ENCODE measurements around the gene CDH4. TPM values are rescaled to one million over a fixed set of nuclear protein-coding genes. Genes with fewer than 3 reads are reported as not detected.

Gene CDH4
- total and polyA plus RNA-seq, 2 donors (not counting 1 experiment from before 2014, with no cell fraction given): not detected

DNA sequence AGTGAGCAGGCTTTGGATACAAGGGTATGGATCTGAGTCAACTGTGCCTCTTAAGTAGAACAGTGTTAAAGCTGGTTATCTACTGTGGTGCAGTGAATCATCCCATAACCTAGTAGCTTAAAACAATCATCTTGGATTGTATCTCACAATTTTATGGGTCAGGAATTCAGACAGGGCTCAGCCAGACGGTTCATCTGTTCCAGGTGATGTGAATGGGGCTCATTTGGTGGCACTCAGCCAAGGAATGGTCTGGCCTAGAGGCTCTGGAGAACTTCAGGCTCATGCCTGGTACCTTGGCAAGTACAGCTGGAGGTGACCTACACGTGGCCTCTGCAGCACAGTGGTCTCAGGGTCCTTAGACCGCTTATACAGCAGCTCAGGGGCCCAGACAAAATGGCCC is 11.2 kb upstream of the CDH4 start:
- Mint-ChIP-seq H3K4me3 (no peak overlapping the region), H3K4me1 (no peaks in the 10 kb centered on the region), H3K9me3 (ENCODE audit: insufficient read depth) (no peaks in the 10 kb centered on the region), H3K27ac (no peak overlapping the region), H3K27me3 (no peaks in the 10 kb centered on the region)
- WGBS (ENCODE audit: insufficient coverage): 64% methylated on average over 3 of the region's 3 CpGs
- POLR2A ChIA-PET: no interaction called here
- no peaks in the 10 kb centered on the region for H3K36me3 ChIP-seq (replicated peaks in 1 of 2; ENCODE audit: control extremely low read depth in 1 of 2, control insufficient read depth in 1 of 2, extremely low read depth in 1 of 2, insufficient read depth in 2 of 2, low read length in 1 of 2)
- CTCF ChIA-PET: interaction anchor here (1.6 kb wide), 1 partner anchor 8 kb away, joined by 4 read pairs; no protein-coding TSS in a partner anchor
- no peaks in the 10 kb centered on the region for H3K27me3 ChIP-seq (replicated peaks in 1 of 4; ENCODE audit: control extremely low read depth in 1 of 4, control insufficient read depth in 3 of 4, insufficient read depth in 4 of 4, low read length in 3 of 4)
- no peaks in the 10 kb centered on the region for H3K4me1 ChIP-seq (ENCODE audit: control insufficient read depth in 2 of 2, insufficient read depth in 2 of 2, low read length in 2 of 2)
- no peak overlapping the region for H2AFZ ChIP-seq (ENCODE audit: insufficient read depth, low read depth, low read length, poor library complexity, severe bottlenecking)
- H3K27ac ChIP-seq (ENCODE audit: low read length in 2 of 2): no peak overlapping the region
- ATAC-seq (ENCODE audit: low read depth): no peak
- H3K9ac ChIP-seq (ENCODE audit: low read length): no peak overlapping the region
- intact Hi-C loops (cut with micrococcal nuclease): no loop called here
- H3K79me2 ChIP-seq (ENCODE audit: control insufficient read depth, insufficient read depth, low read length): no peaks in the 10 kb centered on the region
- no peaks in the 10 kb centered on the region for H4K20me1 ChIP-seq (ENCODE audit: control insufficient read depth, insufficient read depth, low read length, poor library complexity, severe bottlenecking)
- H3K4me3 ChIP-seq (ENCODE audit: control extremely low read depth in 1 of 5, extremely low read depth in 1 of 5, insufficient read depth in 1 of 5, low read depth in 2 of 5, low read length in 4 of 5): no peak overlapping the region
- TF ChIP-seq, protein P1, sequence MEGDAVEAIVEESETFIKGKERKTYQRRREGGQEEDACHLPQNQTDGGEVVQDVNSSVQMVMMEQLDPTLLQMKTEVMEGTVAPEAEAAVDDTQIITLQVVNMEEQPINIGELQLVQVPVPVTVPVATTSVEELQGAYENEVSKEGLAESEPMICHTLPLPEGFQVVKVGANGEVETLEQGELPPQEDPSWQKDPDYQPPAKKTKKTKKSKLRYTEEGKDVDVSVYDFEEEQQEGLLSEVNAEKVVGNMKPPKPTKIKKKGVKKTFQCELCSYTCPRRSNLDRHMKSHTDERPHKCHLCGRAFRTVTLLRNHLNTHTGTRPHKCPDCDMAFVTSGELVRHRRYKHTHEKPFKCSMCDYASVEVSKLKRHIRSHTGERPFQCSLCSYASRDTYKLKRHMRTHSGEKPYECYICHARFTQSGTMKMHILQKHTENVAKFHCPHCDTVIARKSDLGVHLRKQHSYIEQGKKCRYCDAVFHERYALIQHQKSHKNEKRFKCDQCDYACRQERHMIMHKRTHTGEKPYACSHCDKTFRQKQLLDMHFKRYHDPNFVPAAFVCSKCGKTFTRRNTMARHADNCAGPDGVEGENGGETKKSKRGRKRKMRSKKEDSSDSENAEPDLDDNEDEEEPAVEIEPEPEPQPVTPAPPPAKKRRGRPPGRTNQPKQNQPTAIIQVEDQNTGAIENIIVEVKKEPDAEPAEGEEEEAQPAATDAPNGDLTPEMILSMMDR (IDR thresholded peaks at IDR 0.05): no peak
- TF ChIP-seq EZH2 (IDR thresholded peaks at IDR 0.05; ENCODE audit: borderline replicate concordance, insufficient read depth, low read depth, low read length, poor library complexity, severe bottlenecking): no peak
- no peak for DNase-seq
- peaks cover 0 to 17% (median 0%) of the 10 kb centered on the region in 3 donors for H3K9me3 ChIP-seq (ENCODE audit: control extremely low read depth in 1 of 3, control insufficient read depth in 2 of 3, insufficient read depth in 1 of 3, low read length in 2 of 3)
- no peak overlapping the region for H3K4me2 ChIP-seq (replicated peaks; ENCODE audit: low read depth, low read length, poor library complexity, severe bottlenecking)

DNA sequence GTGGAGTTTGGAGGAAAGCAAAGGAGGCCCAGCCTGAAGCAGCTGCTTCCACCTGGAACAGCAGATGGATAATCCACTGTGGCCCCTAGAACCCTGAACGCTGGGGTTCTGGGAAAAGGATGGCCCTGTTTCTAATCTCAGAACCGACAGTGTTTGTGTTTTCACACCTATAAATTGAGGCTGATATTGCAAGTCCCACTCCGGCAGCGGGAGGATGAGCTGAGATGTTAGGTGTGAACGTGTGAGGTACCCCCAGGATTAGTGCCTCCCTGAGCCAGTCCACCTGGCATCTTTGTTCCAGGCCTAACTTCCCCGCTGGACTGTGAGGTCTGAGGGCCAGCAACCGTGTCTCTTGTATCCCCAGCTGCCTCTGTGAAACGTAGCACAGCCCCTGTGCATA is 7.8 kb upstream of the CDH4 start:
- Histone ChIP-seq H3K27ac (ENCODE audit: low read length in 2 of 2) (no peak overlapping the region), H3K4me1 (ENCODE audit: control insufficient read depth in 2 of 2, insufficient read depth in 2 of 2, low read length in 2 of 2) (no peaks in the 10 kb centered on the region), H3K9me3 (ENCODE audit: control extremely low read depth in 1 of 3, control insufficient read depth in 2 of 3, insufficient read depth in 1 of 3, low read length in 2 of 3) (peaks cover 0 to 20% (median 0%) of the 10 kb centered on the region in 3 donors), H3K27me3 (replicated peaks in 1 of 4; ENCODE audit: control extremely low read depth in 1 of 4, control insufficient read depth in 3 of 4, insufficient read depth in 4 of 4, low read length in 3 of 4) (no peaks in the 10 kb centered on the region), H3K36me3 (replicated peaks in 1 of 2; ENCODE audit: control extremely low read depth in 1 of 2, control insufficient read depth in 1 of 2, extremely low read depth in 1 of 2, insufficient read depth in 2 of 2, low read length in 1 of 2) (no peaks in the 10 kb centered on the region), H3K4me3 (ENCODE audit: control extremely low read depth in 1 of 5, extremely low read depth in 1 of 5, insufficient read depth in 1 of 5, low read depth in 2 of 5, low read length in 4 of 5) (no peak overlapping the region), H3K79me2 (ENCODE audit: control insufficient read depth, insufficient read depth, low read length) (no peaks in the 10 kb centered on the region), H2AFZ (ENCODE audit: insufficient read depth, low read depth, low read length, poor library complexity, severe bottlenecking) (no peak overlapping the region), H4K20me1 (ENCODE audit: control insufficient read depth, insufficient read depth, low read length, poor library complexity, severe bottlenecking) (no peaks in the 10 kb centered on the region), H3K9ac (ENCODE audit: low read length) (no peak overlapping the region), H3K4me2 (replicated peaks; ENCODE audit: low read depth, low read length, poor library complexity, severe bottlenecking) (no peak overlapping the region)
- Mint-ChIP-seq H3K9me3 (ENCODE audit: insufficient read depth) (no peaks in the 10 kb centered on the region), H3K27ac (no peak overlapping the region), H3K4me1 (no peaks in the 10 kb centered on the region), H3K27me3 (peaks cover 9% of the 10 kb centered on the region), H3K4me3 (no peak overlapping the region)
- ChIA-PET POLR2A (no interaction called here), CTCF (no interaction called here)
- WGBS (ENCODE audit: insufficient coverage): 74% methylated on average over 7 of the region's 8 CpGs
- intact Hi-C loops (cut with micrococcal nuclease): no loop called here
- no peak for TF ChIP-seq EZH2 (IDR thresholded peaks at IDR 0.05; ENCODE audit: borderline replicate concordance, insufficient read depth, low read depth, low read length, poor library complexity, severe bottlenecking)
- TF ChIP-seq, protein P1 (IDR thresholded peaks at IDR 0.05): no peak
- ATAC-seq (ENCODE audit: low read depth): no peak
- no peak for DNase-seq

Data from B cell (primary cell).